Measurements from ENCODE around the gene TRIB2. TPM values are rescaled to one million over a fixed set of nuclear protein-coding genes. Genes with fewer than 3 reads are reported as not detected.

Gene TRIB2
- total and polyA plus RNA-seq, 2 of the 13 experiments (the other 11 are each of a cell fraction or from before 2014, with no cell fraction given), result 1.1 to 2.3 TPM

- no peak for TF ChIP-seq USF2 (IDR thresholded peaks at IDR 0.05; ENCODE audit: low read depth, low read length)
- TF ChIP-seq USF2 (CRISPR knock-in tag; IDR thresholded peaks at IDR 0.05; ENCODE audit: borderline replicate concordance), result no peak
- no peak for TF ChIP-seq ZNF317 (CRISPR knock-in tag; IDR thresholded peaks at IDR 0.05)
- no peak for TF ChIP-seq TFAP4 (IDR thresholded peaks at IDR 0.05; ENCODE audit: borderline replicate concordance, low read depth)
- TF ChIP-seq ZSCAN31 (CRISPR knock-in tag; IDR thresholded peaks at IDR 0.05; ENCODE audit: low read depth), result no peak
Observed at GRCh38 chr2:12697617-12698016, 19.1 kb upstream of the TRIB2 start (continued).

GRCh38 chr2:12700989-12701388 is 15.7 kb upstream of the TRIB2 start:
- Histone ChIP-seq H2AFZ (ENCODE audit: low read length) (no peak overlapping the region), H3K9ac (ENCODE audit: insufficient read depth, low read depth, low read length) (no peak overlapping the region), H3K79me2 (ENCODE audit: insufficient read depth, low read length) (no peaks in the 10 kb centered on the region), H3K36me3 (replicated peaks in 1 of 2; ENCODE audit: control insufficient read depth in 1 of 2, insufficient read depth in 2 of 2, low read length in 2 of 2) (no peaks in the 10 kb centered on the region), H3K27me3 (ENCODE audit: control insufficient read depth in 1 of 2, insufficient read depth in 2 of 2, low read length in 2 of 2) (no peaks in the 10 kb centered on the region), H3K4me3 (replicated peaks in 1 of 3; ENCODE audit: insufficient read depth in 1 of 3, low read depth in 2 of 3, low read length in 3 of 3) (no peak overlapping the region), H3K4me2 (ENCODE audit: low read depth, low read length) (no peak overlapping the region), H3K27ac (ENCODE audit: extremely low read length, insufficient read depth, low read length) (no peak overlapping the region), H4K20me1 (ENCODE audit: insufficient read depth, low read length) (no peaks in the 10 kb centered on the region), H3K4me1 (ENCODE audit: insufficient read depth, low read length) (no peaks in the 10 kb centered on the region), H3K9me3 (ENCODE audit: low read length) (no peaks in the 10 kb centered on the region)
- no peak for FAIRE-seq
- BruUV-seq (replicated peaks), result no TSS peak
- ChIA-PET CTCF (ENCODE audit: low intra/inter-chr PET ratio, low total read pairs) (no interaction called here), POLR2A (no interaction called here)
- no peak for DNase-seq (ENCODE audit: low spot score)
- intact Hi-C loops (cut with micrococcal nuclease; ENCODE audit: unreplicated experiment) (no loop called here), in situ Hi-C loops (cut with HindIII; ENCODE audit: extremely low pct_ligation_motif_present, low pct_unique_long_range_greater_than_20kb) (no loop called here)
- no peak for ATAC-seq
- WGBS (ENCODE audit: low lambda C conversion rate), result 2% methylated on average over 1 of the region's 1 CpG
- no peak for TF ChIP-seq CCDC6 (CRISPR knock-in tag; IDR thresholded peaks at IDR 0.05)
- TF ChIP-seq SNAPC5 (CRISPR knock-in tag; IDR thresholded peaks at IDR 0.05; ENCODE audit: borderline replicate concordance), result no peak
- TF ChIP-seq CREM (IDR thresholded peaks at IDR 0.05), result no peak
- no peak for TF ChIP-seq CREM (CRISPR knock-in tag; IDR thresholded peaks at IDR 0.05)
- no peak for TF ChIP-seq HOXA9 (CRISPR knock-in tag; IDR thresholded peaks at IDR 0.05; ENCODE audit: borderline replicate concordance)
- no peak for TF ChIP-seq ZBTB7B (CRISPR knock-in tag; IDR thresholded peaks at IDR 0.05)
- no peak for TF ChIP-seq TAF15 (IDR thresholded peaks at IDR 0.05; ENCODE audit: low read depth, low read length, poor library complexity, severe bottlenecking)
- no peak for TF ChIP-seq XBP1 (CRISPR knock-in tag; IDR thresholded peaks at IDR 0.05)
- no peak for TF ChIP-seq HNF1A (IDR thresholded peaks at IDR 0.05; ENCODE audit: low read depth)
- no peak for TF ChIP-seq HNF1A (CRISPR knock-in tag; IDR thresholded peaks at IDR 0.05; ENCODE audit: borderline replicate concordance)
- TF ChIP-seq NCOA2 (CRISPR knock-in tag; IDR thresholded peaks at IDR 0.05), result no peak
- TF ChIP-seq RBFOX2 (IDR thresholded peaks at IDR 0.05; ENCODE audit: low read depth, low read length), result no peak
